DMS53 (cell line): ENCODE results near the gene ERAS.
"Not testable (repeated sequence)": the region's sequence is repeated elsewhere in the genome, so short reads cannot be mapped to it uniquely, and the experiment has no call there.

Experiments
- DNase-seq: peaks from one replicate; lab custom pipeline; 2025; lab: John Stamatoyannopoulos, UW

ERAS gene

GRCh38 chrX:48794911-48795515 is 31.3 kb upstream of the ERAS start:
- no peak for DNase-seq

GRCh38 chrX:48798318-48798717 is 28.0 kb upstream of the ERAS start:
- DNase-seq = no peak

- no peak for DNase-seq
Measured at GRCh38 chrX:48800574-48801279, 25.6 kb upstream of the ERAS start.

GRCh38 chrX:48801280-48802088 is 24.8 kb upstream of the ERAS start, which contains the start of gene HDAC6:
TSS of gene HDAC6 (plus strand) at chrX:48802067. CDS start at chrX:48802693, 626 bp downstream.
- DNase-seq = peak; percentile 99

- DNase-seq = peak; percentile 94
Measured at GRCh38 chrX:48802089-48802904, 24.0 kb upstream of the ERAS start.

- no peak for DNase-seq
Measured at GRCh38 chrX:48802905-48803200, 23.5 kb upstream of the ERAS start.

GRCh38 chrX:48806081-48806480 is 20.2 kb upstream of the ERAS start:
- DNase-seq = peak; percentile 20

- DNase-seq = no peak
Measured at GRCh38 chrX:48813644-48814043, 12.7 kb upstream of the ERAS start.

GRCh38 chrX:48814722-48815121 is 11.6 kb upstream of the ERAS start:
- DNase-seq = no peak

GRCh38 chrX:48815266-48815665 is 11.0 kb upstream of the ERAS start:
- DNase-seq = no peak

GRCh38 chrX:48816014-48816810 is 10.1 kb upstream of the ERAS start:
- DNase-seq = no peak

GRCh38 chrX:48818098-48818497 is 8.2 kb upstream of the ERAS start:
- DNase-seq = no peak

- DNase-seq = no peak
Measured at GRCh38 chrX:48818866-48819265, 7.4 kb upstream of the ERAS start.

- DNase-seq = not testable (repeated sequence)
Measured at GRCh38 chrX:48819394-48819793, 6.9 kb upstream of the ERAS start.

GRCh38 chrX:48823053-48823452 is 3.3 kb upstream of the ERAS start:
- DNase-seq = no peak

- no peak for DNase-seq
Measured at GRCh38 chrX:48824066-48824465, 2.2 kb upstream of the ERAS start.

GRCh38 chrX:48826876-48827653 is 752 bp downstream of the ERAS start:
- DNase-seq = no peak

- no peak for DNase-seq
Measured at GRCh38 chrX:48827654-48827968, 1.3 kb downstream of the ERAS start.

GRCh38 chrX:48829016-48829735 is 2.9 kb downstream of the ERAS start:
- DNase-seq = no peak
